ENCODE measurements around the gene EPB41L4A.

DNA sequence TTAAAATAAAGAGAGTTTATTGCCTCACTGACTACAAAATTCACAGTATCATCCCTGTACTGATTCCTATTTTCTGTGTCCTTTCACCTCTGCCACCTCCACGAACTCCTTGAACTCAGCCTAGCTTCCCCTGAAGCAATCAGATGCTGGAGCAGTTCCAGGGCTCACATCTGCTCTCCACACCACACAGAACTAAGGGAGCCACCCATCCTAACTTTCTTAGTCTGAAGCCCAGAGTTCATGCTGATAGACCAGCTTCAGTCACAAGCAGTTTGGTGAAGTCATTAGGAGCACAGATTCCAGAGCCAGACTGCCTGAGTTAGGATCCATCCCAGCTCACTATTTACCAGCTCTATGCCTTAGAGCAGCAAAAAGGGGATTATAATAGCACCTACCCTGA lies 15.6 kb upstream of the EPB41L4A start:
- TF ChIP-seq, protein P1, sequence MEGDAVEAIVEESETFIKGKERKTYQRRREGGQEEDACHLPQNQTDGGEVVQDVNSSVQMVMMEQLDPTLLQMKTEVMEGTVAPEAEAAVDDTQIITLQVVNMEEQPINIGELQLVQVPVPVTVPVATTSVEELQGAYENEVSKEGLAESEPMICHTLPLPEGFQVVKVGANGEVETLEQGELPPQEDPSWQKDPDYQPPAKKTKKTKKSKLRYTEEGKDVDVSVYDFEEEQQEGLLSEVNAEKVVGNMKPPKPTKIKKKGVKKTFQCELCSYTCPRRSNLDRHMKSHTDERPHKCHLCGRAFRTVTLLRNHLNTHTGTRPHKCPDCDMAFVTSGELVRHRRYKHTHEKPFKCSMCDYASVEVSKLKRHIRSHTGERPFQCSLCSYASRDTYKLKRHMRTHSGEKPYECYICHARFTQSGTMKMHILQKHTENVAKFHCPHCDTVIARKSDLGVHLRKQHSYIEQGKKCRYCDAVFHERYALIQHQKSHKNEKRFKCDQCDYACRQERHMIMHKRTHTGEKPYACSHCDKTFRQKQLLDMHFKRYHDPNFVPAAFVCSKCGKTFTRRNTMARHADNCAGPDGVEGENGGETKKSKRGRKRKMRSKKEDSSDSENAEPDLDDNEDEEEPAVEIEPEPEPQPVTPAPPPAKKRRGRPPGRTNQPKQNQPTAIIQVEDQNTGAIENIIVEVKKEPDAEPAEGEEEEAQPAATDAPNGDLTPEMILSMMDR (IDR thresholded peaks at IDR 0.05): no peak
- TF ChIP-seq POLR2A (IDR thresholded peaks at IDR 0.05): no peak

All from ovary (tissue), 3 donors.